Measurements from ENCODE around the gene BRAF.
"Not testable (repeated sequence)": the region's sequence is repeated elsewhere in the genome, so short reads cannot be mapped to it uniquely, and the experiment has no call there.

Gene BRAF

DNA sequence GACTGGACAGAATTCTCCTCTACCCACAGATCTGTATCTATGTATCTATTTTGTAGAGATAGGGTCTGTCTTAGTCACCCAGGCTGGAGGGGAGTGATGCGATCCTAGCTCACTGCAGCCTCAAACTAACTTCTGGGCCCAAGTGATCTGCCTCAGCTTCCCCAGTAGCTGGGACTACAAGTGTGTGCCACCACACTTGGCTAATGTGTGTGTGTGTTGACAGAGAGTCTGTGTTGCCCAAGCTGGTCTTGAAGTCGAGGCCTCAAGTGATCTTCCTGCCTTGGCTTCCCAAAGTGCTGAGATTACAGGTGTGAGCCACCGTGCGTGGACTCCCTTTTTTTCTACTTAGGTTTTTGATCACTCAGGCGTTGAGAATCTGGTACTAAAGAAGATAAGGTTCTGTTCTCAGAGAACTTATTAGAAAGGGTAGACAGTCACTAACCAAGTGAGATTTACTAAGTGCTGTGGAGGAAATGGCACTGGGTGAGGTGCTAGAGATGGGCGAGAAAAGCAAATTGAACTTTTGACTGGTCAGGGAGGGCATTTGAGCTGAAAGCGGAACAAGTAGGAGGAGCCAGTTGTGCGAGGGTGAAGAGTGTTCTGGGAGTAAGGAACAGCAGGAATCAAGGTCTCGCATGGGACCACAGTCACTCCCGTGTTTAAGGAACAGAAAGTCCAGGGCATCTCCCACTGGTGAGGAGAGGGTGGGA lies 210.2 kb downstream of the BRAF start (continued):
- TF ChIP-seq, protein P1, sequence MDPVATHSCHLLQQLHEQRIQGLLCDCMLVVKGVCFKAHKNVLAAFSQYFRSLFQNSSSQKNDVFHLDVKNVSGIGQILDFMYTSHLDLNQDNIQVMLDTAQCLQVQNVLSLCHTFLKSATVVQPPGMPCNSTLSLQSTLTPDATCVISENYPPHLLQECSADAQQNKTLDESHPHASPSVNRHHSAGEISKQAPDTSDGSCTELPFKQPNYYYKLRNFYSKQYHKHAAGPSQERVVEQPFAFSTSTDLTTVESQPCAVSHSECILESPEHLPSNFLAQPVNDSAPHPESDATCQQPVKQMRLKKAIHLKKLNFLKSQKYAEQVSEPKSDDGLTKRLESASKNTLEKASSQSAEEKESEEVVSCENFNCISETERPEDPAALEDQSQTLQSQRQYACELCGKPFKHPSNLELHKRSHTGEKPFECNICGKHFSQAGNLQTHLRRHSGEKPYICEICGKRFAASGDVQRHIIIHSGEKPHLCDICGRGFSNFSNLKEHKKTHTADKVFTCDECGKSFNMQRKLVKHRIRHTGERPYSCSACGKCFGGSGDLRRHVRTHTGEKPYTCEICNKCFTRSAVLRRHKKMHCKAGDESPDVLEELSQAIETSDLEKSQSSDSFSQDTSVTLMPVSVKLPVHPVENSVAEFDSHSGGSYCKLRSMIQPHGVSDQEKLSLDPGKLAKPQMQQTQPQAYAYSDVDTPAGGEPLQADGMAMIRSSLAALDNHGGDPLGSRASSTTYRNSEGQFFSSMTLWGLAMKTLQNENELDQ (tag by site-specific recombination; IDR thresholded peaks at IDR 0.05; ENCODE audit: low read depth): no peak
- TF ChIP-seq ZNF266 (tag by site-specific recombination; IDR thresholded peaks at IDR 0.05; ENCODE audit: low read depth): no peak

DNA sequence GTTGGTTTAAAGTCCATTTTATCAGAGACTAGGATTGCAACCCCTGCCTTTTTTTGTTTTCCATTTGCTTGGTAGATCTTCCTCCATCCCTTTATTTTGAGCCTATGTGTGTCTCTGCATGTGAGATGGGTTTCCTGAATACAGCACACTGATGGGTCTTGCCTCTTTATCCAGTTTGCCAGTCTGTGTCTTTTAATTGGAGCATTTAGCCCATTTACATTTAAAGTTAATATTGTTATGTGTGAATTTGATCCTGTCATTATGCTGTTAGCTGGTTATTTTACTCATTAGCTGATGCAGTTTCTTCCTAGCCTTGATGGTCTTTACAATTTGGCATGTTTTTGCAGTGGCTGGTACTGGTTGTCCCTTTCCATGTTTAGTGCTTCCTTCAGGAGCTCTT lies 212.3 kb downstream of the BRAF start:
- H3K4me3 ChIP-seq (ENCODE audit: low read depth, low read length); H3K36me3 ChIP-seq (ENCODE audit: control insufficient read depth in 2 of 2, insufficient read depth in 1 of 2, low read length in 2 of 2); POLR2A ChIA-PET: not testable (repeated sequence)

DNA sequence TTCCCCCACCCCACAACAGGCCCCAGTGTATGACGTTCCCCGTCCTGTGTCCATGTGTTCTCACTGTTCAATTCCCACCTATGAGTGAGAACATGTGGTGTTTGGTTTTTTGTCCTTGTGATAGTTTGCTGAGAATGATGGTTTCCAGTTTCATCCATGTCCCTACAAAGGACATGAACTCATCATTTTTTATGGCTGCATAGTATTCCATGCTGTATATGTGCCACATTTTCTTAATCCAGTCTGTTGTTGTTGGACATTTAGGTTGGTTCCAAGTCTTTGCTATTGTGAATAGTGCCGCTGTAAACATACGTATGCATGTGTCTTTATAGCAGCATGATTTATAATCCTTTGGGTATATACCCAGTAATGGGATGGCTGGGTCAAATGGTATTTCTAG lies 216.0 kb downstream of the BRAF start:
- peak; percentile 98 for TF ChIP-seq ZNF146 (tag by site-specific recombination; IDR thresholded peaks at IDR 0.05)
- TF ChIP-seq, protein P2, sequence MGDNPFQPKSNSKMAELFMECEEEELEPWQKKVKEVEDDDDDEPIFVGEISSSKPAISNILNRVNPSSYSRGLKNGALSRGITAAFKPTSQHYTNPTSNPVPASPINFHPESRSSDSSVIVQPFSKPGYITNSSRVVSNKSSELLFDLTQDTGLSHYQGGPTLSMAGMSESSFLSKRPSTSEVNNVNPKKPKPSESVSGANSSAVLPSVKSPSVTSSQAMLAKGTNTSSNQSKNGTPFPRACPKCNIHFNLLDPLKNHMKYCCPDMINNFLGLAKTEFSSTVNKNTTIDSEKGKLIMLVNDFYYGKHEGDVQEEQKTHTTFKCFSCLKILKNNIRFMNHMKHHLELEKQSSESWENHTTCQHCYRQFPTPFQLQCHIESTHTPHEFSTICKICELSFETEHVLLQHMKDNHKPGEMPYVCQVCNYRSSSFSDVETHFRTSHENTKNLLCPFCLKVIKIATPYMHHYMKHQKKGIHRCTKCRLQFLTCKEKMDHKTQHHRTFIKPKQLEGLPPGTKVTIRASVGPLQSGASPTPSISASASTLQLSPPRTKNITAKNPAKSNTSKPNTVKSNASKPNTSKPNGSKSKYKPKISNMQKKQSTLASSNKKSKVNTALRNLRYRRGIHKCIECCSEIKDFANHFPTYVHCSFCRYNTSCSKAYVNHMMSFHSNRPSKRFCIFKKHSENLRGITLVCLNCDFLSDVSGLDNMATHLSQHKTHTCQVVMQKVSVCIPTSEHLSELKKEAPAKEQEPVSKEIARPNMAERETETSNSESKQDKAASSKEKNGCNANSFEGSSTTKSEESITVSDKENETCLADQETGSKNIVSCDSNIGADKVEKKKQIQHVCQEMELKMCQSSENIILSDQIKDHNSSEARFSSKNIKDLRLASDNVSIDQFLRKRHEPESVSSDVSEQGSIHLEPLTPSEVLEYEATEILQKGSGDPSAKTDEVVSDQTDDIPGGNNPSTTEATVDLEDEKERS (tag by site-specific recombination; IDR thresholded peaks at IDR 0.05): 0 out of 2 replicates have a peak, but pooled peaks have one; percentile 69
- TF ChIP-seq, protein P3, sequence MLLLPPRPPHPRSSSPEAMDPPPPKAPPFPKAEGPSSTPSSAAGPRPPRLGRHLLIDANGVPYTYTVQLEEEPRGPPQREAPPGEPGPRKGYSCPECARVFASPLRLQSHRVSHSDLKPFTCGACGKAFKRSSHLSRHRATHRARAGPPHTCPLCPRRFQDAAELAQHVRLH (tag by site-specific recombination; IDR thresholded peaks at IDR 0.05): peak; percentile 64; the same call in 1 of the 2 replicates
- H3K9me3 ChIP-seq (ENCODE audit: control insufficient read depth, insufficient read depth, low read depth, low read length); CTCF ChIA-PET; POLR2A ChIA-PET; H3K27ac ChIP-seq (ENCODE audit: extremely low read depth, low read depth, low read length); H3K4me3 ChIP-seq (ENCODE audit: low read depth, low read length); H3K4me1 ChIP-seq (ENCODE audit: control insufficient read depth, insufficient read depth, low read length): not testable (repeated sequence)
- peaks cover 16 to 30% of the 10 kb centered on the region in 2 experiments for H3K36me3 ChIP-seq (ENCODE audit: control insufficient read depth in 2 of 2, insufficient read depth in 1 of 2, low read length in 2 of 2)

More for the DNA sequence above, 212.3 kb downstream of the BRAF start:
- H3K27ac ChIP-seq (ENCODE audit: extremely low read depth, low read depth, low read length); H3K9me3 ChIP-seq (ENCODE audit: control insufficient read depth, insufficient read depth, low read depth, low read length); H3K4me1 ChIP-seq (ENCODE audit: control insufficient read depth, insufficient read depth, low read length); CTCF ChIA-PET: not testable (repeated sequence)
- peak; percentile 51 for TF ChIP-seq ZNF529 (tag by site-specific recombination; IDR thresholded peaks at IDR 0.05; ENCODE audit: insufficient replicate concordance)

DNA sequence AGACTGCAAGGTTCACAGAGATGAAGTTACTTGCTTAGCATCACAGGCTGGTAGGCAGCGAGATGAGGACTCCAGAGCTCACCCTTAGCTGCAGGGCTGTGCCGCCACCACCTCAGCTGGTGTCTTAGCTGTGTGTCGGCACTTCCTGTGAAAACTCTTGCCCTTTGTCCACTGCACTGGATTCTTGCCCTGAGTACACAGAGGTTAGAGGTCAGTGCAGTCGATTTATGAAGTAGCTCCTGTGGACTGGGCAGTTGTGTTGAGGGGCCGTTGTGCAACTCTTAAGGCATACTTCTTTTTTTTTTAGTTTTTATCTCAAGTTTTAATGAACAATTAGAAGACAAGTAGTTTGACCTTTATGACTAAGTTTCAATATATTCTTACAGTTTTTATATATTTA lies 217.6 kb downstream of the BRAF start:
- ChIA-PET CTCF (no interaction called here), POLR2A (no interaction called here)
- Histone ChIP-seq H3K36me3 (ENCODE audit: control insufficient read depth in 2 of 2, insufficient read depth in 1 of 2, low read length in 2 of 2) (peaks cover 20 to 38% of the 10 kb centered on the region in 2 experiments), H3K27ac (ENCODE audit: extremely low read depth, low read depth, low read length) (no peak overlapping the region), H3K9me3 (ENCODE audit: control insufficient read depth, insufficient read depth, low read depth, low read length) (no peaks in the 10 kb centered on the region), H3K4me3 (ENCODE audit: low read depth, low read length) (no peak overlapping the region), H3K4me1 (ENCODE audit: control insufficient read depth, insufficient read depth, low read length) (no peaks in the 10 kb centered on the region)
- no peak for TF ChIP-seq SCRT1 (tag by site-specific recombination; IDR thresholded peaks at IDR 0.05; ENCODE audit: borderline replicate concordance)

DNA sequence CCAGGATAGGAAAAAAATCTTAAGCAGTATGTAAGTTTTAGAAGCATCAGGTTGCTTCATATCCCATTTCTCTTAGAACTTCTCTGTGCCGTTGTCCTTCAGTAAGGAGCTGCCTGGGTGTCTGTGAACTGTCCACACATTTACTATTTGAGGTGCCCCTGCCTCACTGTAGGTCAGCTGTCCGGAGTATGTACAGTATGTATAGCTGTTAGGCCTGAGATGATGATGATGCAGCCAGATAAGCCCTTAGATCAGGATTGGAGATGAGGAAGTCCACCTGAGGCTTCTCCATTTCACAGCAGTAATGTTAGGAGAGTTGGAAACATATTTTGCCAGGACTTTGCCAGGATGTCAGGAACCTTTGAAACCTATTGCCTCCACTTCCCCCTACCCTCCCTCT lies 220.5 kb downstream of the BRAF start:
- Histone ChIP-seq H3K36me3 (ENCODE audit: control insufficient read depth in 2 of 2, insufficient read depth in 1 of 2, low read length in 2 of 2) (peaks cover 20 to 43% of the 10 kb centered on the region in 2 experiments), H3K9me3 (ENCODE audit: control insufficient read depth, insufficient read depth, low read depth, low read length) (no peaks in the 10 kb centered on the region), H3K4me1 (ENCODE audit: control insufficient read depth, insufficient read depth, low read length) (no peaks in the 10 kb centered on the region), H3K4me3 (ENCODE audit: low read depth, low read length) (no peak overlapping the region), H3K27ac (ENCODE audit: extremely low read depth, low read depth, low read length) (no peak overlapping the region)
- ChIA-PET POLR2A (no interaction called here), CTCF (no interaction called here)
- TF ChIP-seq WT1 (tag by site-specific recombination; IDR thresholded peaks at IDR 0.05) (no peak), ZNF37A (tag by site-specific recombination; IDR thresholded peaks at IDR 0.05) (no peak), ZNF324 (tag by site-specific recombination; IDR thresholded peaks at IDR 0.05) (no peak), ZSCAN23 (tag by site-specific recombination; IDR thresholded peaks at IDR 0.05) (no peak), YY1 (tag by site-specific recombination; IDR thresholded peaks at IDR 0.05) (no peak), ZBTB8A (tag by site-specific recombination; IDR thresholded peaks at IDR 0.05) (no peak), BCL11A (tag by site-specific recombination; IDR thresholded peaks at IDR 0.05; ENCODE audit: low read depth) (no peak), ZNF175 (tag by site-specific recombination; IDR thresholded peaks at IDR 0.05) (no peak)
- TF ChIP-seq, protein P1 (tag by site-specific recombination; IDR thresholded peaks at IDR 0.05; ENCODE audit: low read depth): no peak

Measured in HEK293 (cell line).